Transverse colon (tissue), 4 donors: Measurements from ENCODE around the gene TARBP2. TPM values are rescaled to one million over a fixed set of nuclear protein-coding genes. Genes with fewer than 3 reads are reported as not detected.

Experiments used
- DNase-seq: peaks from one replicate; pipeline ENCODE4 v3.0.0-alpha.2; 2019
- H3K27ac ChIP-seq, 4 donors: fragments of 200-600 bp; sonication (generic); 2 replicates each; pipeline ENCODE4 v1.5.1; 2016 to 2018; ENCODE audit warnings: inconsistent platforms in 4 of 4
- H3K27me3 ChIP-seq: fragments of 200-600 bp; sonication (generic); 2 replicates; pipeline ENCODE4 v1.5.1; 2017; ENCODE audit warnings: inconsistent platforms
- H3K36me3 ChIP-seq, 4 donors: fragments of 200-600 bp; sonication (generic); 2 replicates each; pipeline ENCODE4 v1.5.1; 2017 to 2019; ENCODE audit warnings: inconsistent platforms in 4 of 4
- H3K4me1 ChIP-seq, 4 donors: fragments of 200-600 bp; sonication (generic); 2 replicates each; pipeline ENCODE4 v1.5.1; 2017 to 2020; ENCODE audit warnings: inconsistent platforms in 4 of 4
- H3K4me3 ChIP-seq, 4 donors: fragments of 200-600 bp; sonication (generic); 1 replicate in 1 of 4; 2 replicates in 3 of 4; pipeline versions ENCODE4 v1.5.1 to v1.6.1; 2017 to 2019; ENCODE audit warnings: inconsistent platforms in 4 of 4
- H3K9me3 ChIP-seq, 2 donors: fragments of 200-600 bp; sonication (generic); 2 replicates each; pipeline ENCODE4 v1.5.1; 2017 to 2019; ENCODE audit warnings: inconsistent platforms in 2 of 2
- EP300 ChIP-seq: sonication (generic); formaldehyde crosslinking; IDR thresholded peaks from one replicate; pipeline ENCODE4 v1.6.1; 2017; ENCODE audit warnings: antibody characterized with exemption, low read depth
- POLR2A ChIP-seq: fragments of 450-650 bp; IDR thresholded peaks from one replicate; pipeline ENCODE4 v1.6.1; 2016; ENCODE audit warnings: antibody characterized with exemption, mild to moderate bottlenecking, moderate library complexity
- POLR2AphosphoS5 ChIP-seq, 3 donors: sonication (generic); formaldehyde crosslinking; IDR thresholded peaks; one replicate each; pipeline ENCODE4 v1.6.1; 2016; ENCODE audit warnings: antibody characterized with exemption in 3 of 3
- WGBS, 2 donors: methylation state at CpG; one replicate each; pipeline ENCODE4 v1.1.5; 2018; ENCODE audit warnings: low coverage in 1 of 2; 5-methylcytosine and 5-hydroxymethylcytosine counted together
- in situ Hi-C, 4 donors: fragments of 200-750 bp; cut with MboI; loops; one replicate each; pipeline versions ENCODE4 v1.15.0 to v1.15.1; 2017; ENCODE audit warnings: low sequenced_read_pairs in 3 of 4, low pct_ligation_motif_present in 1 of 4, low pct_unique_long_range_greater_than_20kb in 1 of 4
- intact Hi-C: fragments of 100-400 bp; cut with DNase I; formaldehyde crosslinking; loops from one replicate; pipeline ENCODE4 v1.15.1; 2023; ENCODE audit warnings: low total_unique reads
- total RNA-seq, 4 donors: library from RNA; depleted of rRNA; stranded (reverse); fragments of >200 nt; gene quantifications; one replicate each; pipeline ENCODE4 v1.1.0, GENCODE V29; 2016
- TF ChIP-seq, protein P1 (sequence below), 5 experiments: fragments of 200-600 bp in 3 of 5; fragments of 450-650 bp in 2 of 5; sonication (generic) in 3 of 5; IDR thresholded peaks; 1 replicate in 2 of 5; 2 replicates in 3 of 5; pipeline ENCODE4 v1.5.1; 2016 to 2017; ENCODE audit warnings: antibody characterized with exemption in 5 of 5, inconsistent platforms in 3 of 5, mild to moderate bottlenecking in 2 of 5, moderate library complexity in 1 of 5

TARBP2 gene
- total RNA-seq, 4 donors from 2014 or later: 22.4 to 37.0 (median 34.1) TPM

- intact Hi-C loops: no loop called here
- Histone ChIP-seq H3K4me1 (peaks cover 0 to 3% (median 0%) of the 10 kb centered on the region in 4 donors), H3K9me3 (no peaks in the 10 kb centered on the region), H3K27ac (no peak overlapping the region), H3K36me3 (peaks cover 1 to 98% (median 52%) of the 10 kb centered on the region in 4 donors), H3K27me3 (no peaks in the 10 kb centered on the region), H3K4me3 (no peak overlapping the region)
- TF ChIP-seq POLR2A: no peak
- no peak for TF ChIP-seq EP300
- TF ChIP-seq, protein P1, sequence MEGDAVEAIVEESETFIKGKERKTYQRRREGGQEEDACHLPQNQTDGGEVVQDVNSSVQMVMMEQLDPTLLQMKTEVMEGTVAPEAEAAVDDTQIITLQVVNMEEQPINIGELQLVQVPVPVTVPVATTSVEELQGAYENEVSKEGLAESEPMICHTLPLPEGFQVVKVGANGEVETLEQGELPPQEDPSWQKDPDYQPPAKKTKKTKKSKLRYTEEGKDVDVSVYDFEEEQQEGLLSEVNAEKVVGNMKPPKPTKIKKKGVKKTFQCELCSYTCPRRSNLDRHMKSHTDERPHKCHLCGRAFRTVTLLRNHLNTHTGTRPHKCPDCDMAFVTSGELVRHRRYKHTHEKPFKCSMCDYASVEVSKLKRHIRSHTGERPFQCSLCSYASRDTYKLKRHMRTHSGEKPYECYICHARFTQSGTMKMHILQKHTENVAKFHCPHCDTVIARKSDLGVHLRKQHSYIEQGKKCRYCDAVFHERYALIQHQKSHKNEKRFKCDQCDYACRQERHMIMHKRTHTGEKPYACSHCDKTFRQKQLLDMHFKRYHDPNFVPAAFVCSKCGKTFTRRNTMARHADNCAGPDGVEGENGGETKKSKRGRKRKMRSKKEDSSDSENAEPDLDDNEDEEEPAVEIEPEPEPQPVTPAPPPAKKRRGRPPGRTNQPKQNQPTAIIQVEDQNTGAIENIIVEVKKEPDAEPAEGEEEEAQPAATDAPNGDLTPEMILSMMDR (IDR thresholded peaks at IDR 0.05): no peak
- no peak for TF ChIP-seq POLR2AphosphoS5 (IDR thresholded peaks at IDR 0.05)
- DNase-seq: no peak
- WGBS, 2 donors: 80 to 100% methylated on average over 1 to 3 of the region's 3 CpGs
- in situ Hi-C loops: no loop called here
These were observed 40.0 kb upstream of the TARBP2 start for GRCh38 chr12:53461059-53461458.

- Histone ChIP-seq H3K9me3 (no peaks in the 10 kb centered on the region), H3K4me3 (no peak overlapping the region), H3K27ac (no peak overlapping the region), H3K36me3 (peaks cover 1 to 98% (median 52%) of the 10 kb centered on the region in 4 donors), H3K4me1 (peaks cover 0 to 3% (median 0%) of the 10 kb centered on the region in 4 donors), H3K27me3 (no peaks in the 10 kb centered on the region)
- 86 to 90% methylated on average over 3 to 8 of the region's 8 CpGs for WGBS, 2 donors
- TF ChIP-seq POLR2A (no peak), POLR2AphosphoS5 (IDR thresholded peaks at IDR 0.05) (no peak), EP300 (no peak)
- TF ChIP-seq, protein P1 (IDR thresholded peaks at IDR 0.05): no peak
- intact Hi-C loops: no loop called here
- in situ Hi-C loops: no loop called here
- no peak for DNase-seq
These were observed 39.5 kb upstream of the TARBP2 start for GRCh38 chr12:53461591-53461990.

DNA sequence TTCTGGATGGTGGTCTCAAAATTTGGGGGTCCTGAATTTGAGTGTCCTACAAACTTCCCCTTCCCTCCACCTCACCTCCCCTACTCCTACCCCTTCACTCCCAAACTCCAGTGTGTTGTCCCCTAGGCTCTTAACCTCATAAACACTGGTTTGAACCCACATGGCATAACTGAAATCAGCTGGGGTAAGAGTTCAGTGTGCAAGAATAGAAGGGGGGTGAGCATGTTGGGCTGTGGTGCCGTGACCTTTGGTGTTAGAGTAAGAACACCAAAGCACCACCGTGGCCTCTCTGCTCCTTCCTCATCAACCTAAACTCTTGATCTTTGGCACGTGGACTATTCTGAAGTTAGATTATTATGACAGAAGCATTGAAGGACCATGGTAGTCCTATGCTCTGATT is 38.1 kb upstream of the TARBP2 start:
- intact Hi-C loops (no loop called here), in situ Hi-C loops (no loop called here)
- Histone ChIP-seq H3K4me3 (no peak overlapping the region), H3K9me3 (no peaks in the 10 kb centered on the region), H3K4me1 (peaks cover 0 to 3% (median 0%) of the 10 kb centered on the region in 4 donors), H3K36me3 (peaks cover 1 to 98% (median 51%) of the 10 kb centered on the region in 4 donors), H3K27ac (no peak overlapping the region), H3K27me3 (no peaks in the 10 kb centered on the region)
- no peak for TF ChIP-seq POLR2A
- TF ChIP-seq, protein P1 (IDR thresholded peaks at IDR 0.05): no peak
- no peak for TF ChIP-seq POLR2AphosphoS5 (IDR thresholded peaks at IDR 0.05)
- TF ChIP-seq EP300: no peak
- no peak for DNase-seq
- WGBS, 2 donors: 60 to 69% methylated on average over 2 to 3 of the region's 3 CpGs

DNA sequence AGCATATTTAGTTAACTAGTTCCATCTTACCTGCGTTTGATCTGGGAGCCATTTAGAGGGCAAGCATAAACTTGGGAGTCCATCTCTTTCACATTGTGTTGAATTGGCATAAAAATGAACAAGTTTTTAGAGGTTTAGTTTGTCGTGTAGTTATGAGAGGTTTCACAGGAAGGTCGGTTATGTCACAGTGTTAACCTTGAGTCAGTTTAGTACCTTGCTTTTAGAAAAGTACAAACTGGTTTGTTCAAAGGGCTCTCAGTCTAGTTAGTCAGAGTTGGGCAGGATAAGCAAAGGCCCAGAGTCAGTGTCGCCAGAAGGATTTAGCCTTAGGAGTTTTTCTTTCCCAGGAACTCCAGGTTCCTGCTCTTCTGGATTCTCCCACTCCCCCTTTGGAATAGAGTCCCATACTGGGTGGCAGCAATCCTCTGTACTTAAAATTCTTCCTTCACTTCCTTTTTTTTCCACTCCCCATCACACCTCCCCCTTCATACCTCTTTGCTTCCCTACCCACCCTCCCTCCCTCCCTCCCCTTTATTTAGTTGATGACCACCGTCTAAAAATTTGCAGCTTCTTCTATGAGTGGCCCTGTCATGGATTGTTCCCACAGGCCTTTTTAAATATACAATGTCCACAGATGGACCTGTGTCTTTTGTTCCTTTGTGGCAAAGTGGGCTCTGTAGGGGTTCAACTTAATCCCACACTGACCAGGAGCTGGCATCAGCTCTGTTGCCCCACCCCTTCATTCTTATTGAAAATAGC is 37.1 kb upstream of the TARBP2 start:
- DNase-seq: no peak
- in situ Hi-C loops (no loop called here), intact Hi-C loops (no loop called here)
- H3K9me3 ChIP-seq: no peaks in the 10 kb centered on the region
- no peaks in the 10 kb centered on the region for H3K27me3 ChIP-seq
- no peak overlapping the region for H3K27ac ChIP-seq
- no peak overlapping the region for H3K4me3 ChIP-seq
- WGBS, 2 donors: 55 to 61% methylated on average over 4 to 5 of the region's 5 CpGs
- H3K36me3 ChIP-seq: peaks cover 1 to 99% (median 51%) of the 10 kb centered on the region in 4 donors
- TF ChIP-seq, protein P1 (IDR thresholded peaks at IDR 0.05): no peak
- TF ChIP-seq POLR2AphosphoS5 (IDR thresholded peaks at IDR 0.05): no peak
- no peak for TF ChIP-seq EP300
- TF ChIP-seq POLR2A: no peak
- peaks cover 0 to 3% (median 0%) of the 10 kb centered on the region in 4 donors for H3K4me1 ChIP-seq
